ENCODE results near the gene MEI1.

GRCh38 chr22:41731609-41732008, 32.3 kb downstream of the MEI1 start:
- TF ChIP-seq CTCF (conservative IDR thresholded peaks at IDR 0.05; ENCODE audit: low read depth, low read length) (no peak), EZH2 (IDR thresholded peaks at IDR 0.05; ENCODE audit: borderline replicate concordance, low read depth, low read length, poor library complexity, severe bottlenecking) (no peak)

Data from A673 (cell line).